GM12874 (cell line): Measurements from ENCODE around the gene SLC27A6.

Source experiments
- TF ChIP-seq, protein P1 (sequence below): IDR thresholded peaks from 2 replicates; pipeline ENCODE4 v1.5.1; 2011; ENCODE audit warnings: low read depth, mild to moderate bottlenecking, control low read depth, low read length, moderate library complexity; ENCODE audit not compliant: insufficient read depth

Gene SLC27A6

DNA sequence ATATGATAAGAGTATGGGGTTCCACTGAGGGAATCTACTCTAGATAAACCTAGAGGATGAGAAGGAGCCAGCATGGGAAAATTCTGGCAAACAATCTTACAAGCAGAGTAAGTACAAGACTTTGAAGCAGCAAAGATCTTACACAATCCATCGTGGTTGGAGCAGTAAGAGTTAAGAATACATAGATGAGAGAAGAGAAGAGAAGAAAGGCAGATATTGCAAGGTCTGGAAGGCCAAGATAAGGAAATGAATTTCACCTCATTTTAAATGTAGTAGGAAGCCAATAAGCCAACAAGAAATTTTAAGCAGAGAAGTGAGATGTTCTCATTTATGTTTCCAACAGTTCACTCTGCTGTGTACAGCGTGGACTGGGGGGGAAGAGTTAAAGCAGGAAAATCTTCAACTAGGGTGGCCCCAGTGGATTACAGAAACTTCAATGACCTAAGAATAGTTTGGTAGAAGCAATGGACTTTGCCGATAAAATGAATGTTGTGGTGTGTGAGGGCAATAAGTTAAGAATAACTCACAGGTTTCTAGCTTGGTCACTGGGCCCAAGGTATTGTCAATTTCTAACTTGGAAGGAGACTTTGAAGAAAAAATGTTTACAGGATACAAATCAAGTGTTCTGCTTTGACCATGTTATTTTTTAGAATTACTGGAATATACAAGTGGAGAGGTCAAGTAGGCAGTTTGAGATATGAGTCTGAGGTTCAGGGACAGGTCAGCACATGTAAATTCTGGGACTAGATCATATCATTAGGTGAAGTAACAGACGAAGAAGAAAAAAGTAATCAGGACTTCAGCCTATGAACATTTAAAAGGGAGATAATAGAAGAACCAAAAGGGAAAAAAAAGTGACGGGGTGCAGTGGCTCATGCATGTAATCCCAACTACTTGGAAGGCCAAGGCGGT, 117.2 kb downstream of the SLC27A6 start:
- TF ChIP-seq, protein P1, sequence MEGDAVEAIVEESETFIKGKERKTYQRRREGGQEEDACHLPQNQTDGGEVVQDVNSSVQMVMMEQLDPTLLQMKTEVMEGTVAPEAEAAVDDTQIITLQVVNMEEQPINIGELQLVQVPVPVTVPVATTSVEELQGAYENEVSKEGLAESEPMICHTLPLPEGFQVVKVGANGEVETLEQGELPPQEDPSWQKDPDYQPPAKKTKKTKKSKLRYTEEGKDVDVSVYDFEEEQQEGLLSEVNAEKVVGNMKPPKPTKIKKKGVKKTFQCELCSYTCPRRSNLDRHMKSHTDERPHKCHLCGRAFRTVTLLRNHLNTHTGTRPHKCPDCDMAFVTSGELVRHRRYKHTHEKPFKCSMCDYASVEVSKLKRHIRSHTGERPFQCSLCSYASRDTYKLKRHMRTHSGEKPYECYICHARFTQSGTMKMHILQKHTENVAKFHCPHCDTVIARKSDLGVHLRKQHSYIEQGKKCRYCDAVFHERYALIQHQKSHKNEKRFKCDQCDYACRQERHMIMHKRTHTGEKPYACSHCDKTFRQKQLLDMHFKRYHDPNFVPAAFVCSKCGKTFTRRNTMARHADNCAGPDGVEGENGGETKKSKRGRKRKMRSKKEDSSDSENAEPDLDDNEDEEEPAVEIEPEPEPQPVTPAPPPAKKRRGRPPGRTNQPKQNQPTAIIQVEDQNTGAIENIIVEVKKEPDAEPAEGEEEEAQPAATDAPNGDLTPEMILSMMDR: no peak
